DLD1 (cell line): ENCODE results near the gene SLC2A13.

Source experiments
- in situ Hi-C: cut with HindIII; loops from 2 replicates; pipeline ENCODE4 v1.10.0; 2017; ENCODE audit warnings: low sequenced_read_pairs

The SLC2A13 gene

DNA sequence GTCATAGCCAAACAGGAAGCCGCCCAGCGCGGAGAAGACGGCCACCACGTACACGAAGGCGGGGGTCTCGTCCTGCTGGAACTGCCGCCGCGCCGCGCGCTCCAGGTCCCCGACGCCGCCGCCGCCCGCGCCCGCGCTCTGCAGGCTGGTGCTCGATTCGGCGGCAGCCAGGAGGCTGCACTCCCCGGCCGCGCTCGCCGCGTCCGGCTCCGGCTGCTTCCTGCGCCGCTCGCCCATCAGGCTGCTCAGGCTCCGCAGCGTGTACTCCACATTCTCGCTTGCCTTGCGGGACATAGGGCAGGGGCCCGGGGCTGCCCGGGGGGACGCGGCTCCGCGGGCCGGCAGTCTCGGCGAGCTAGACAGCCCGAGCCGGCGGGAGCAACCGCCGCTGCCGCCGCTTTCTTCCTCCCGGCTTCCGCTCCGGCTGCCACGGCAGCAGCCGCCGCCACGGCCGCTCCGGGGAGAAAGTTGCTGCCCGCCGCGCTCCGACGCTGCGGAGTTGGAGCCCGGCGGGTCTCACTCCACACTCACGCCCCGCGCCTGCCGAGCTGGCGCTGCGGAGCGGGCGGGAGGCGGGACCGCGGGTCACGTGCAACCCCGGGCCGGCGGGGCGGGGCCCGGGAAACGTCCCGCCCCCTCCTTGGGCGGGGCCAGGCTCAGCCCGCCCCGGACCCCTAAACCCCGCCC lies at the start of gene SLC2A13:
TSS of gene SLC2A13 (minus strand) at position 567 of the 687 bp plus-strand sequence. CDS start at position 294, 273 bp downstream.
- in situ Hi-C loops: no loop called here

DNA sequence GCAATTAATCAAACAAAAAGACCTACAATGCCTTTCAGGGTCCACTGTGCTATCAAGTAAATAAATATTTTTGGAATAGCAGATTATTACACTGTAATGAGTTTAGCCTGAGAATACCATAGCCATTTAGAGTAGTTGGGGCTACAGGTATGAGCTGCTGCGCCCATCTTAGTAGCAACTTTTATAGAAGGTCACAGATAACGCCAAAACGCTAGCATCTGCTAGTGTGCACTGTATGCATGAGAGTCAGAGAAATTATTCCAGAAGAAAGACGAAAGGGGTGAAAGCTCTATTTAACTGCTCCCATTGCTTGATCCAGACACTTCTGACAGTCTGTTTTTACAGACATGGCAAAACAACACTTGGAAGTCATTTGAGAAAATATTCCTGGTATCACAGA lies 48.5 kb upstream of the SLC2A13 start:
- in situ Hi-C loops: no loop called here

DNA sequence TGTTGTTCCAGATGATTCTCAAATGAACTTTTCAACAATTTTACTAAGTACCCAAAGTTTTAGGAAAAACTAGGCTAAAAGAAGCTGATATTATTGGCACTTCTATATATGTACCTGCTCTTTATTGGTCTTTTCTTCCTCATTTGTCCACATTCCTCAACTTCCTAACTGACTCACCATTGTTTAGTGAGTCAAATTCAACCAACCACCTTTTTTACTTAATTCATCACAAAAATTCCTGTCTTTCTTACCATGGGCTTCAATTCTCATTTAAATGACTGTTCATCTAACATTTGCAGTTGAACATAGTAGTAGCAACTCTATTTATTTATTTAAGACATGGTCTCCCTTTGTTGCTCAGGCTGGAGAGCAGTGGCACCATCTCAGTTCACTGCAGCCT lies 47.6 kb upstream of the SLC2A13 start:
- in situ Hi-C loops: no loop called here

DNA sequence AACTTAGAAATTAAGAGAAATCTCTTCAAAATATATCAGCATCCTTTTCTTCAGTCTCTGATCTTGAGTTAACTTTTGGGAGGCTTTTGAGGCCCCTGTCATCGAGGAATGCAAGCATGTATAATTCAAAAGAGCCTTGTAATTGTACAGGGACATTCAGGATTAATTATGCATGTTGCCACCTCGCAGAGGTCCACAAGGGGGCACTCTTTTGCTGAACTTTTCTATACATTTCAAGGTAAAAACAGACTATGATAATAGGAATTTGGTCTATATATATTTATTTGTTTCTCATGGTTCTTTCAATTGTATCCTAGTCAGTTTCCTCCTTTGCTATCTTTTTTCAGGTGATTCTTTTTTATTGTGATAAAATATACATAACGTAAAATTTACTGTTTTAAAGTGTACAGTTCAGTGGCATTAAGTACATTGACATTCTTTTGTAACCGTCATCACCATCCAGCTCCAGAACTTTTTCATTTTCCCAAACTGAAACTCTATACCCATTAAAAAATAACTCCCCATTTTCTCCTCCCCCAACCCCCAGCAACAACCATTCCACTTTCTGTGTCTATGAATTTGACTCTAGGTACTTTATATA lies 47.0 kb upstream of the SLC2A13 start:
- in situ Hi-C loops: no loop called here

DNA sequence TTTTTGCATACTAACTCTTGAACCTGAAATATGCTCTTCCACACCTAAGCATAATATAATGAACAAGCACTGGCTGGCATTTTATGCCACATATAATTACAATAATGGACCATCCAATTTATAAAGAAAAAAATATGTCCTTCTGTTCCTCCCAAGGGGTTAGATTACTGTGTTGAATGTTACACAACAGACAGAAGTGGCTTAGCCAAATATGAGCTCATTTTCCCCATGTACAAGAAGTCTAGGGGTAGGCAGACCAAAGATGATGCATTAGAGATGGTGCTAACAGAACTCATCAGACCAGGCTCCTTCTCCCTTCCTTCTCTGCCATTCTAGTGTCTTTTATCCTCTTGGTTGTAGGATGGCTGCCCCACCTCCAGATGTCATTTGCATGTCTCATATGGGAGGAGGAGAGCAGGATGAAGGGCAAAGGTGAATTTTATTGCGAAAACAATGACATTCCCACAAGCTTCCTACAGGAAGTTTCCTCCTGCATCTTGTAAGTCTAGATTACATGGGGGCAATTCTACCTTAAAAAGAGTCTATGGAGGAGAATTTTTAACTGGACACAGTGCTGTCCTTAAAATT lies 43.9 kb upstream of the SLC2A13 start:
- in situ Hi-C loops: no loop called here

DNA sequence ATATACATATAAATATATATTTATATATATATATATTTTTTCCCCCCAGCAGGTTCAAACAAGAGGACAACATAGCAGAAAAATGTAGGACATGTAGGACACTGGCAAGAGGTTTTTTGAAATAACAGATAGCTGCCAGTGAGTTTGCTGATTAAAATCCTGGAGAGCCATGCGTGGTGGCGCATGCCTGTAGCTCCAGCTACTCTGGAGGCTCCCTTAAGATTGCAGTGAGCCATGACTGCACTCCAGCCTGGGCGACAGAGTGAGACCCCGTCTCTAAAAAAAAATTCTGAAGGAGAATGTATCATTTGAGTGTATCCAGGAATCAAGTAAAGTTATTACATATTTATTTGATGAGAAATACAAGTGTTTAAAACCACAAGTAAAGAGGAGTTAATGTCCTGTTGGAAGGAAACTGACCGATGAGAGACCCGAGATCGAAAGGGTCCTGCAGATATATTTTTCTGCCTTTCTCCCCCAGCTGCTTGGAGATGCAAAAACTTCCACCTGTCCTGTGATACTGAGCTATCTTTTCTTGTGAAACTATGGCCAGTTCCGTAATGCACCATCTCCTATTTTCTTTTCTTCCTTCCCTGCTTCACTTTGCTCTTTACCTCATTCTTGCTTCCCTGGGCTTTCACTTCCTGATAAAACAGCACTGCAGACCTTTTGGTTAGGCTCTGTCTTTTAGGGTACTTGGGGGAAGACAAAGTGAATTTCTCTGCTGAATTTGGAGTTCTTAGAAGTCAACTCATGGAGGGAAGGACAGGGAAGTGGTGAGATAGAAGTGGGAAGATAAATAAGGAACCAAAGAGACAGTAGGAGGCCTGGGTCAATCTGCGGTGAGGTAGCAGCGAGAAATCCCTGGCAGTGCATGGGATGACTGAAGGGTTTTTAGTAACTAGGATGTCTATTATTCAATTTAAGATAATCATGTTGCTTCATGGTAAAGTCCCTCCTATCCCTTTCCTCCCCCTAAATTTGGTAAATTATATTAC lies 41.2 kb upstream of the SLC2A13 start:
- in situ Hi-C loops: no loop called here

DNA sequence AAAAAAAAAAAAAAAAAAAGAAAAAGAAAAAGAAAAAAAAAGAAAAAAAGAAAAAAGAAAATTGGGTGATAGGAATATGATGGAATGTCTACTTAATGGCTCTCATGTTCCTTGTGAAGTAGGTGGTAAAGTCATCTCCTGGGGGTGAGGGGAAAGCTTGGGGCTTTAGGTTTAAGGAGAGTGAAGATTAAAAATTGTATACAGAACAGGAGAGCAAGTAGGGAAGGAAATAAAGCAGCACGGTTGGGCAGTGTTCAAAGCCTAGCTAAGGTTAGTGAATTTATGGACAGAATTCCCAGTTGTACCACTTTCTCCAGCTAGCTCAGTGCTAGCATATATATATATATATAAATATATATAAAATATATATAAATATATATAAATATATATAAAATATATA lies 40.0 kb upstream of the SLC2A13 start:
- in situ Hi-C loops: no loop called here

DNA sequence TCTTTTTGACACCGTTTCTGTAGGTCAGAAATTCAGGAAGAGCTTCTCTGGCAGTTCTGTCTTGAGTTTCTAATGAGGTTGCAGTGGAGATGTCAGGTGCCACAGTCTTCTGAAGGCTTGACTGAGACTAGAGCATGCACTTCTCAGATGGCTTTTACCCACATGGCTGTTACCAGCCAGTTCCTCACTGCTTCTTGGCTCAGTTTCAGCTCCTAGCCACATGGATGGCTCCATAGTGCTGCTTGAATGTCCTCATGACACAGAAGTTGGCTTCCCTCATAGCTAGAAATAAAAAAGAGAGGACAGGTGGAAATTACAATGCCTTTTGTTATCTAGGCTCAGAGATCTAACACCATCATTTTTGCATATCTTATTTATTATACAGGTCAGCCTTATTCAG lies 38.1 kb upstream of the SLC2A13 start:
- in situ Hi-C loops: no loop called here

DNA sequence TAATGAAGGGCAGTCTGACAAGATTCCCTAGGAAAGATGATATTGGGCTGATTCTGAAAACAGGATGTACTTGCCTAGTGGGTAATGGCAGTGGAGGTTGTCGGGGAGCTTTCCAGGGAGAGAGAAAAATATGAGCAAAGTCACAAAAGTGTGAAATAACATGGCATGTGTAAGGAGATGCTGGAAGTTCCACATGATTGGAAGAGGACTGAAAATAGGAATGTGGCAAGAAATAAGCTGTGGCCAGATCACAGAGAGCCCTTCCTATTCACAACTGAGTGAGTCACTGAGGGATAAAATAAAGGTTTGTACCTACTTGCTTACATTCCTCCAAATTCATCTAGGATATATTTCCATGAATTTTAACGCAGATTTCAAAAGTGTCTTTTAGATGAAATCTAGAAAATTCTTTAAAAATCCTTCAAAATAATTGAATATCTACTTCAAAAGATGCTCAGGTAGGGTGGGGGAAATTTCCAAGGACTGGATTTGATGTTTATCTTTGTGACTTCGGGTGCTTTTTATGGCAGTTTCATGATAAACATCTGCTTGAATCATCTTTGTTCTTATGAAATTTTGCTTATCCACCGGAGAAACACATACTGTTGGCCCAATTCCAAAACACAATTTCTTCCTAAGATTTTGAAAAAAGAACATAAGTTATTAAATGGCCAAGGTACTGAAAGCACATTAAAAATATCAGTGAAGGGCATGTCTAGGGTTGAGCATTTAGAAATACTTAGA lies 36.3 kb upstream of the SLC2A13 start:
- in situ Hi-C loops: no loop called here

DNA sequence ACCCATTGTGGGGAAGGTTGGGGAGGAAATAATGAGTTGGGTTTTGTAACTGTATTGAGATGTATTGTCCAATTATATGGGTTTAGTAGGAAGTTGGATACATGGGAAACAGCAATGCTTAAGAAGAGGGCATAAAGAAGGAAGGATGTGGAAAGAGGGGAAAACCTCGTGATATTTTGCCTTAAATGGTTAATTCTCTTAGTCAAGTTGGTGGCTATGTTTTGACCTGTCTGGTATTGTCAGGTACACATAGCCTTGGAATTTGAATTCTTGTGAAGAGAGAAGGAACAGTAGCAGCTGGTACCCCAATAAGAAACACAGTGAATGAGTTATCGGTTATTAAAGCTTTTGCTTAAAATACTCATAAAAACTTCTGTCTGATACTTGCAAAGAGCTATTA lies 32.6 kb upstream of the SLC2A13 start:
- in situ Hi-C loops: no loop called here

DNA sequence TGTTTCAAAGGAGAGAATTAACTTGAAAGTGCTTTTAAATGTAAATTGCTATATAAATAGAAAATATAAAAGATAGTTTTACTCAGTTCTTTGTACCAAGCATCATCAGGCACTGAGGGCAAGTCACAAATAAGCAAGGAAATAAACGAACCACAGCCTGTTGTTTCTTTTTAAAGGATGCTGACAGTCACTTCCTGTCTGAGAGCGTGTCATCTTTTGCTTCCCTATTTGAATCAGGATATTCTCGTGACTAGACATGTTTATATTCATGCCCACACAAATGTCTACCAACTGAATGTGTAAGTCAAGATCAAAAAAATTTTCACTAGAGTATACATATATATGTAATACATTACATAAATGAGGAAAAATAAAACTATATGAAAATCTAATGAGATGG lies 31.4 kb upstream of the SLC2A13 start:
- in situ Hi-C loops: no loop called here

DNA sequence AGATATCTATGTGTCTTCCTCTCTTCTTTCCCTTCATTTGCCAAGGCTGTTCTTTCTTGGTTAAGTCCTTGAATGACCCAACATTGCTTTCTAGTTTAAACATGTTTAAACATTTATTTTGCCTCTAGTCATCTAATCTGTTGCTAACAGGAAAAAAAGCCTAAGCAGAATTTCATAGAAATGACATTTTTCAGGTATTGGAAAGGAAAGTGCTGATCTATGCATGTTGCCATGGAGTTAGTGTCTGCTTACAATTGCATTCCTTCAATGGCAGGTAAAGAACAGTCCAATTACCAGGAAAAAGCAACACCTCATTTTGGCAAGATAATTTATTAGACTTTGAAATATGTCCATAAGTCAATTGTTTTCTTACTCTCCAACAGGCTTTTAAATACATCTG lies 21.5 kb upstream of the SLC2A13 start:
- in situ Hi-C loops: no loop called here

DNA sequence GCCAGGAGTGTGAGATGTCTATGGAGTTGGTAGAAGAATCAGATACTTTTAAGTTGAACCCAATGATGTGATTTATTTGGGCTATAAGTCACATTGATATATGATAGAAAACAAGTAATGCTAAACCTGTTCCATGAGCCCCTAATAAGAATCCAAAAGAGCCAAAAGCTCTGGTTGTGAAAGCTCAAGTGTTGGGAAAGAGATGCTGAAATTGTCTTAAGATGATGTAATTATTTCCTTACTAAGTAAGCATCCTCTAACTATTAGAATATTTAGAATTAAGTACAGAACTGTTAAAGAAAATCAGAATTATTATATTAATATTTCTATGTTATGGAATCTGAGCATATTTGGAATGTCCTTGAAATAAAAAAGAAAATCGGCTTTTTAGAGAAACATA lies 17.6 kb upstream of the SLC2A13 start:
- in situ Hi-C loops: no loop called here

DNA sequence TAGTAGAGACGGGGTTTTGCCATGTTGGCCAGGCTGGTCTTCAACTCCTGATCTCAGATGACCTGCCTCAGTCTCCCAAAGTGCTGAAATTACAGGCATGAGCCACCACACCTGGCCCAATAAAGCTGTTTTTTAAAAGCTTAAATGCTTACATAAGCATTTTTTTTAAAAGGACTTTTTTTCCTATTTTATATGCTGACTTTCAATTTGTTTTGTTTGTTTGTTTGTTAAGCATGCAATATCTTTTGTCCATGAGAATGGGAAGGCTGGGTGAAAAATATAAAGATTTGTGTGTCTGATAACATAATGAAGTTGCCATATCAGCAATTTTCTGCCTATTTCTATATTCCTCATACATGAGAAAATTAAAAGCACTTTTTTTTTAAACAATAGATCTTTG lies 17.0 kb upstream of the SLC2A13 start:
- in situ Hi-C loops: no loop called here

DNA sequence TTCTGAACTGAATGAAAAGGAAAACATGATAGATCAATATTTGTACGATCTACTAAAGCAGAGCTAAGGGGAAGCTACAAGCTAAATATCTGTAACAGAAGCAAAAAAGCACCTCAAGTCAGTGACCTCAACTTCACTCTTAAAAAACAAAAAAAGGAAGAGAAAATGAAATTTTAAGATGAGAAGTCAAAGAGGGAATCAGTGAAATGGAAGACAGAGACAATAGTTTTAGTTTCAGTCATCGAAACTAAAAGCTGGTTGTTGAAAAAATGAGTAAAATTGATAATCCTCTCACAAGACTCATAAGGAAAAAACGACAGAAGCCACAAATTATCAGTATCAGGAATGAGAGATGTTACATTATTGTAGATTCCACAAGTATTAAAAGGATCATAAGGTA lies 11.9 kb upstream of the SLC2A13 start:
- in situ Hi-C loops: no loop called here

DNA sequence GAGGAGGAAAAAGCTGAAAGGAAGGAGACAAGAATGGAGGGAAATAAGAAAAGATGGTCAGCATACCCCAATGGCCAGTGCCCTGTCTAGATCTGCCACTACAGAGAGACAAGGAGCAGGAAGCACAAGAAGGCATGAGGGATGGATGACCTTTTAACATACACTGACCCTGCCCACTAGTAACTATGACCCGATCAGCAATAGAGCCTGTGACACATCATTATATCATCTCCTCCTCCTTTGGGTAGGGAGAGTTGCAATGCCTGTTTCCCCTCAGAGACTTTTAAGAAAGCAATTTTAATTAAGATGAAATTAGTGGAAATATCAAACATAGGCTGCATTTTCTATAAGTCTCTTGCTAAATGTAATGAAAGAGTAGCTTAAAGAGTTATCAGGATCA lies 4.7 kb upstream of the SLC2A13 start:
- in situ Hi-C loops: no loop called here

DNA sequence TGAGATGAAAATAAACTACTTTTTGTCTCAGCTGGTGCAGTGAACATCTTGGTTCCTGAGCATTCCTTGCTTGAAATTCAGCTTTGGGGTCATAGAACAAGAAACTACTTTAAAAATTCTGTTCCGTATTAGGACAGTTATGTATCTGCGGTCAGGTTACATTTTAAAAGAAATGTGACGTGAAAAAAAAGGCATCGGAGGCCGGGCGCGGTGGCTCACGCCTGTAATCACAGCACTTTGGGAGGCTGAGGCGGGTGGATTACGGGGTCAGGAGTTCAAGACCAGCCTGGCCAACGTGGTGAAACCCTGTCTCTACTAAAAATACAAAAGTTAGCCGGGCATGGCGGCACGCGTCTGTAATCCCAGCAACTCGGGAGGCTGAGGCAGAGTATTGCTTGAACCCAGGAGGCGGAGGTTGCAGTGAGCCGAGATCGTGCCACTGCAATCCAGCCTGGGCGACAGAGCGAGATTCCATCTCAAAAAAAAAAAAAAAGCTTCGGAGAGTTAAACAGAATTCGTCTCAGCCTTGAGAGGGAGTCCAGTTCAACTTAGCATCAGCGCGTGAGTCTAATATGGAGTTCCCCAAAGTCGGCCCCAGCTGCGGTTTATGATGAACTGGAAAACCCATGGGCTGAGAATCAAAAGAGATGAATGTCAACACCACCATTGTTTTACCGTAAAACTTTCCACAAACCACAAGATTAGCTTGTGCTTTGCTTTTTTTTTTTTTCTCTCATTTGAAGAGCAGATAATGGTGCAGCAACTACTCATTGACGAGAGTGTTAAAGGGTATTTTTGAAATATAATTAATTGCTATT lies 2.1 kb upstream of the SLC2A13 start:
- in situ Hi-C loops: no loop called here

DNA sequence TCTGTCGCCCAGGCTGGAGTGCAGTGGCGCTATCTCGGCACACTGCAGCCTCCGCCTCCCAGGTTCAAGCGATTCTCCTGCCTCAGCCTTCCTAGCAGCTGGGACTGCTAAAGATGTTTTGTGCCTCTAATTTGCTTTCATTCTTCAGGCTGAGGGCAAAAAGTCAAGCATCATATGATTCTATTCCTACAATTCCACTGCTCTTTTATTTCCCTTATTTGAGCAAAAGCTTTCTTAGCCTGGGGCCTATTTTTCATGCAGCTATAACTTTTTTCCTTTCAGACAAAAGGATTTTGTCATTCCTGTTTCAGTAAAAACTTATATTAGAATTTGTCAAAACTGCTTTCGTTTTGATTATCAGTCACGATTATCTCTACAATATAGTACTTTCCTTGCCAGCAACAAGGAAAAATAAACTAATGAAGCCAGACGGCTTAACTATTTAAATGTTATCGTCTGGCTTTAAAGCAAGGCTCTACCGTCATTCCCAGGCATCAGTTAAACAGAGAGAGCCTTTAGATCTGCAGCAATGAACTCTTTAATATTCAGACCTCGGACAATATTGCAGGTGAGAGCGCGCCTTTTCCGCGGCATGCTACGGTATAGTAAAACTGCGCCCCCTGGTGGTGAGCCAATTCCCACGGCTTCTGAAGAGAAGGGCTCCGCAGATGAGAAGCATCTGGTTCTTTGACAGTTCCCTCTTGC lies 1.4 kb upstream of the SLC2A13 start:
- in situ Hi-C loops: no loop called here

DNA sequence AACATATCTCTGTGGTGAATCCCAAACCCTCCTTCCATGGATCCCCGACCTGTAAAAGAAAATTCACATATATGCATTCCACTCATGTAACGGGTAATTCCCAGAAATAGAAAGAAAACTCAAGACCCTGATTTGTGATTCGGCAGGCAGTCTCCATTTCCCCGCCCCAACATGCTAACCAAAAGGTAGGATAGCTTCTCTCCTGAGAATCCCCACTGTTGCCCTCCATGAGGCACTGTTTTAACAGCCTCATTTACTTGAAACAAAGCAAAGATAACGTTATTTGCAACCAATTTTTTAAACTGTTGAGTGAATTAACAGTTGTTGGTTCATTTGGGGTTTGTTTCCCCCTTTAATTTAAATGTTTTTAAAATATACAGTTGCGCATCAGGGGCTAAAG lies 774 bp upstream of the SLC2A13 start:
- in situ Hi-C loops: no loop called here
